ENCODE results near the gene USP54. TPM values are rescaled to one million over a fixed set of nuclear protein-coding genes. Genes with fewer than 3 reads are reported as not detected.

USP54 gene
- total RNA-seq, 1 experiment from 2014 or later = 35.9 TPM

- Histone ChIP-seq H3K36me3 (ENCODE audit: insufficient read depth, low read length, poor library complexity, severe bottlenecking) (no peaks in the 10 kb centered on the region), H3K27me3 (replicated peaks; ENCODE audit: insufficient read depth, low read depth, low read length, poor library complexity) (no peaks in the 10 kb centered on the region), H3K9me3 (ENCODE audit: low read depth, low read length, poor library complexity, severe bottlenecking) (no peaks in the 10 kb centered on the region), H3K27ac (ENCODE audit: low read depth, low read length, poor library complexity, severe bottlenecking) (no peak overlapping the region), H3K4me1 (ENCODE audit: insufficient read depth, low read length, poor library complexity, severe bottlenecking) (peaks cover 9% of the 10 kb centered on the region), H3K4me3 (ENCODE audit: low read depth, low read length, poor library complexity, severe bottlenecking) (no peak overlapping the region)
- POLR2A ChIA-PET (ENCODE audit: low non-redundant PET) = no interaction called here
- intact Hi-C loops (cut with micrococcal nuclease; ENCODE audit: unreplicated experiment) = no loop called here
- TF ChIP-seq EZH2 (IDR thresholded peaks at IDR 0.05; ENCODE audit: borderline replicate concordance, low read depth, low read length, poor library complexity, severe bottlenecking) (no peak), CTCF (conservative IDR thresholded peaks at IDR 0.05; ENCODE audit: low read depth, low read length) (no peak)
- BruUV-seq (replicated peaks) = no TSS peak
- CTCF ChIA-PET = no interaction called here
- DNase-seq (ENCODE audit: low spot score) = no peak
These were observed 2.7 kb upstream of the USP54 start for GRCh38 chr10:73593812-73594211.

- no peak overlapping the region for H3K27ac ChIP-seq (ENCODE audit: low read depth, low read length, poor library complexity, severe bottlenecking)
- BruUV-seq (replicated peaks) = no TSS peak
- no peaks in the 10 kb centered on the region for H3K27me3 ChIP-seq (replicated peaks; ENCODE audit: insufficient read depth, low read depth, low read length, poor library complexity)
- intact Hi-C loops (cut with micrococcal nuclease; ENCODE audit: unreplicated experiment) = no loop called here
- ChIA-PET CTCF (no interaction called here), POLR2A (ENCODE audit: low non-redundant PET) (no interaction called here)
- no peak for DNase-seq (ENCODE audit: low spot score)
- TF ChIP-seq EZH2 (IDR thresholded peaks at IDR 0.05; ENCODE audit: borderline replicate concordance, low read depth, low read length, poor library complexity, severe bottlenecking) (no peak), CTCF (conservative IDR thresholded peaks at IDR 0.05; ENCODE audit: low read depth, low read length) (no peak)
- peaks cover 9% of the 10 kb centered on the region for H3K4me1 ChIP-seq (ENCODE audit: insufficient read depth, low read length, poor library complexity, severe bottlenecking)
- no peak overlapping the region for H3K4me3 ChIP-seq (ENCODE audit: low read depth, low read length, poor library complexity, severe bottlenecking)
- H3K9me3 ChIP-seq (ENCODE audit: low read depth, low read length, poor library complexity, severe bottlenecking) = no peaks in the 10 kb centered on the region
- H3K36me3 ChIP-seq (ENCODE audit: insufficient read depth, low read length, poor library complexity, severe bottlenecking) = no peaks in the 10 kb centered on the region
These were observed 2.0 kb upstream of the USP54 start for GRCh38 chr10:73593110-73593509.

- no peaks in the 10 kb centered on the region for H3K36me3 ChIP-seq (ENCODE audit: insufficient read depth, low read length, poor library complexity, severe bottlenecking)
- POLR2A ChIA-PET (ENCODE audit: low non-redundant PET) = no interaction called here
- H3K4me1 ChIP-seq (ENCODE audit: insufficient read depth, low read length, poor library complexity, severe bottlenecking) = peaks cover 14% of the 10 kb centered on the region
- intact Hi-C loops (cut with micrococcal nuclease; ENCODE audit: unreplicated experiment) = no loop called here
- no peak overlapping the region for H3K4me3 ChIP-seq (ENCODE audit: low read depth, low read length, poor library complexity, severe bottlenecking)
- DNase-seq (ENCODE audit: low spot score) = no peak
- BruUV-seq (replicated peaks) = no TSS peak
- H3K27me3 ChIP-seq (replicated peaks; ENCODE audit: insufficient read depth, low read depth, low read length, poor library complexity) = no peaks in the 10 kb centered on the region
- CTCF ChIA-PET = no interaction called here
- H3K9me3 ChIP-seq (ENCODE audit: low read depth, low read length, poor library complexity, severe bottlenecking) = no peaks in the 10 kb centered on the region
- no peak for TF ChIP-seq EZH2 (IDR thresholded peaks at IDR 0.05; ENCODE audit: borderline replicate concordance, low read depth, low read length, poor library complexity, severe bottlenecking)
- no peak for TF ChIP-seq CTCF (conservative IDR thresholded peaks at IDR 0.05; ENCODE audit: low read depth, low read length)
- H3K27ac ChIP-seq (ENCODE audit: low read depth, low read length, poor library complexity, severe bottlenecking) = no peak overlapping the region
These were observed 975 bp upstream of the USP54 start for GRCh38 chr10:73591935-73592699.

Data from A673 (cell line).